ENCODE measurements around the gene PRKAR1B.
"Not testable (repeated sequence)": the region's sequence is repeated elsewhere in the genome, so short reads cannot be mapped to it uniquely, and the experiment has no call there.

Gene PRKAR1B

GRCh38 chr7:670501-671390 is 56.3 kb downstream of the PRKAR1B start:
- no peak for FAIRE-seq
- DNase-seq (ENCODE audit: low spot score), result no peak

DNA sequence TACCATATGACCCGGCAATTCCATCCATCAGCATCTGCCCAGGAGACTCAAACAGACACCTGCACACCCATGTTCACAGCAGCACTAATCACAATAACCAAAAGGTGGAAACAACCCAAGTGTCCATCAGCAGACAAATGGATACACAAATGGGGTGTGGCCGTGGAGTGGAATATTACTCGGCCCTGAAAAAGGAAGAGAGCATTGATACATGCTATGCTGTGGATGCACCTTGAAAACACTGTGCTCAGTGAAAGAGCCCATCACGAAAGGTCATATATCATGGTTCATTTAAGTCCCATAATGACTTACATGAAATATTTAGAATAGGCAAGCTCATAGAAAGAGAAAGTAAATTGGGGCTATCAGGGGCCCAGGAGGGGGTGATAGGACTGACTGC is 58.1 kb downstream of the PRKAR1B start:
- DNase-seq (ENCODE audit: low spot score) (no peak), FAIRE-seq (no peak)

DNA sequence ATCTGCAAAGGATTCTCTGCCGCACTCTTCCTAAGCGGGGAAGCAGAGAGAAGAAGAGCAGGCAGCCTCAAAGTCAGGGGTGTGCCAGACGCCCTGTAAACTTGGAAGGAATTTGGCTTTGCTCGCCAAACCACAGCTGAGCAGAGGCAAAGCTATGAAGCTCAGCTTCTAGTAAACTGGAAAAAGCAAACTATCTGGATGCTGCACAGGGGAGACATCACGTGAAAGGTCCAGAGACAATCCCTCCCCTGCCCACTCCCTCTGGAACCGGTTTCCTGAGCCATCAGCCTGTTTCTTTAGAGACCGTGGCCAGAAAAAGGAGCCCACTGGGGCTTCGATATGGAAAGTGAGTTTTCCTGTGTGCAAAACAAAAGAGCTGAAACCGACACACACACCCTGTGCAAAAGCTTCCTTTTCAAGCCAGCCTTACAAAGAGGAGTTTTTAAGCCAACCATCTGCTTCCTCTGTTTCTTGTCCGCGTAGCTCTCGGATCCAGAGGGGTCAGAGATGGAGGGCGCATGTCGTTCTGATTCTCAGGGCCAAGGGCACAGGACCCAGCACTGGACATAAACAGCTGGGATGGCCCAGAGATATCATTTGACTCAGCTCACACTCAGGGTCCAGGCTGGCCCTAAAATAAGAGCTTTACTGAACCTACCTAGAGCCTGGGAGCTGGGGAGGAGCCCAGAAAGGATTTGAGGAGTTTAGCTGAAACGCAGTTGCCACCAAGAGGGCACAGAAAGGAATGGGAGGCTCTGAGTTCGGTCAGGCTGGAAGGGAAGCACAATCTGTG is 58.7 kb downstream of the PRKAR1B start:
- FAIRE-seq (no peak), DNase-seq (ENCODE audit: low spot score) (no peak)

- no peak for DNase-seq (ENCODE audit: low spot score)
- FAIRE-seq, result no peak
These were observed 60.4 kb downstream of the PRKAR1B start for GRCh38 chr7:666454-667292.

DNA sequence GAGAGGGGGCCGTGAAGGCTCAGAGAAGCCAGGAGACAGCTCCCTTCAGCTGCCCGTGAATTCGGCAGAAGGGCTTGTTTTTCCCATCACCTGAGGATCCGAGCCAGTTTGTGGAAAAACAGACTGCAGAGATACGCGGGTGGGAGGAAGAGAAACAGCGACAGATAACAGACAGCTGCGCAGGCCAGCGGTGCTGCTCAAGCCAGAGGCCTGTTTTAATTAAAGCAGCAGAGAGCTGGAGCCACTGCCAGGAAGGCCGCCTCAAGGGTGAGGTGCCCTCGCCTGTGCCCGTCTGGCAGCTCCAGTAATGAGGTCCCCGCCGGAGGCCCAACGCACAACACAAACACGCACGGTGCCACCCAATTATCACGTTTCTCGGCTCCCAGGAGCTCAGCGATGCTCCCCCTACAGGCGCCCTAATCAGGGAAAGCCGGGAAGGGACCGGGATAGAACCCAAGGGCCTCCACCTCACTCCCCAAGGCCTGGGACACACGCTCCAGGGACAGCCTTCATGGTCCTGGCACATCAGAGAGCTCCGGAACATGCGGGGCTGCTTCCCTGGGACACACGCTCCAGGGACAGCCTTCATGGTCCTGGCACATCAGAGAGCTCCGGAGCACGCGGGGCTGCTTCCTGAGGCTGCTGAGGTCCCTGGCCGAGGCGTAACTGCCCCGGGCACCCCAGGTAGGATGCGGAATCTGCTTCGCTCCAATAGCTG is 61.2 kb downstream of the PRKAR1B start:
- FAIRE-seq (no peak), DNase-seq (ENCODE audit: low spot score) (no peak)

DNA sequence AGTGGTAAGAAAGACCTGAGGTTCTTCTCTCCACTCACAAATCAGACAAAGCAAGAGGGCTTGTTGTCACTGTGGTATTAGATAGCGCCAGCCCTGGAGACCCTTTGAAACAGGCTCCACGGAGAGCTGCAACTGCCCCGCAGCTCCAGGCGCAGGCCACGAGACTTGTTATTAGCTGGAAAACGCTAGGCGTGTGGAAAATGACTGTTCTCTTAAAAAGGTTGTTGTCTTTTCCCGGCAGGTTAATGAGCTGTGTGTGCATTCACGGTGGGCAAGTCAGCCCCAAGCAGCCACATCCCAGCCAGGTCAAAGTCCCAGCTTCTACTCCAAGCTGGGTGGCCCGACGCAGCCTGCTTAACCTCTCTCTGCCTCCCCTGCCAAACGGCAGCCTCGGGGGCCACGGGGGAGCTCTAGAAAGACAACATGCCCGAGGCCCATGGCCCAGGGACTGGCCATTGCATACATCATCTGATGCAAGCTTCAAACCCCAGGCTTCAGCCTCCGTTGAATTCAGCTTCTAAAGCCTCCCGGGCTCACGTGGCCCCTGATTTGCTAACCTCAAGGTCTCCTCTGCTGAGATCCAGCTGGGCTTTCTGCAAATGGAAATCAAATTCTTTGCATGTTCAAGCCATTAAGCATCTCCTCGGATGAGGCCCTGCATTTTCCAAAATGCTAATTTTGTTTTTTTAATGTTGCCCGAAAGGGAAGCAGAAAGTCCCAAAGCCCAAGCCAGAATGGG is 61.9 kb downstream of the PRKAR1B start:
- no peak for DNase-seq (ENCODE audit: low spot score)
- FAIRE-seq, result no peak

DNA sequence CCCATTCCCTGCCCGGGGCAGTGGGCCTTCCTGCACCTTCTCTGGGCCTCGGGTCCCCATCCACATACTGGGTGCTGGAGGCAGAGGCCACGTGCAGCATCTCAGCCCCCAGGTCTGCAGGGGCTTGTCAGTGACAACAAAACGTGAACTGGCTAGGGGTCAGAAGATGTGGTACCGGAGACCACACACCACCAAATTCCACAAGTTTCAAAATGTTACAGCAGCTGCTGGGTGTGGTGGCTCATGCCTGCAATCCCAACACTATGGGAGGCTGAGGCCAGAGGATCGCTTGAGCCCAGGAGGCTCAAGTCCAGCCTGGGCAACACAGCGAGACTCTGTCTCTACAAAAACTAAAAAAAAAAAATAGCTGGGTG is 62.7 kb downstream of the PRKAR1B start:
- no peak for FAIRE-seq
- DNase-seq (ENCODE audit: low spot score), result no peak

- FAIRE-seq (no peak), DNase-seq (ENCODE audit: low spot score) (no peak)
These were observed 64.5 kb downstream of the PRKAR1B start for GRCh38 chr7:662576-662975.

- DNase-seq (ENCODE audit: low spot score) (no peak), FAIRE-seq (no peak)
These were observed 67.1 kb downstream of the PRKAR1B start for GRCh38 chr7:659996-660395.

GRCh38 chr7:659306-659847 is 67.7 kb downstream of the PRKAR1B start:
- DNase-seq (ENCODE audit: low spot score), result no peak
- no peak for FAIRE-seq

DNA sequence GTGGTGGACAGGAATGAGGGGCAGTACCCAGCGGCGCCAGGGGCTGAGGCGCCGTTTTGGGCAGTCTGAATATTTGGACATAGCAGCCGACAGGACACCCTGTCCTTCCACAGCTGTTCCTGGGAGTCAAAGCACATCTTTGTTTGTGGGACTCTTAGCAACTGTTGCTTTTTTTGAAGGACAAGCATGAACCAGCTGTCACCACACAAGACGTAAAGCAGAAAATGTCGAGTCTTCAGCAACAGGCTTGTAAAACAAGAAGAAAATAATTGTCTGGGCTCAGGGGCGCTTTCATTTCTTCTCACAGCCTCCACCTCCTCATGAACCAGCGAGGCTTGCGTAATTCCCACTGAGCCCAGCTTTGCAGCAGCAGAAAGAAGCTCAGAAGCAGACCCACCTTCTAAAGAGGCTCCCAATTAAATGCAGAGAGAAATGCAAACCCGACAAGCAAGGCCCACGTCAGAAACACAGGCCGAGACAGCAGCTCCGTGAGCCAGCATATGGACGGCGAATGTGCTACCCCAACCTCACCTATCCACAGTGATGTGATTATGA is 69.4 kb downstream of the PRKAR1B start:
- FAIRE-seq (no peak), DNase-seq (ENCODE audit: low spot score) (no peak)

DNA sequence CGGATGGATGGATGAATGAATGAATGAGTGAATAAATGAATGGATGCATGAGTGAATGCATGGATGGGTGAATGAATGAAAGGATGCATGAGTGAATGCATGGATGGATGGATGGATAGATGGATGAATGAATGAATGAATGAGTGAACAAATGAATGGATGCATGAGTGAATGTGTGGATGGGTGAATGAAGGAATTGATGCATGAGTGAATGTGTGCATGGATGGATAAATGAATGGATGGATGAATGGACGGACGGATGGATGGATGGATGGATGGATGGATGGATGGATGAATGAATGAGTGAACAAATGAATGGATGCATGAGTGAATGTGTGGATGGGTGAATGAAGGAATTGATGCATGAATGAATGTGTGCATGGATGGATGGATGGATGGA is 70.1 kb downstream of the PRKAR1B start:
- DNase-seq (ENCODE audit: low spot score); FAIRE-seq: not testable (repeated sequence)

- FAIRE-seq (no peak), DNase-seq (ENCODE audit: low spot score) (no peak)
These were observed 71.3 kb downstream of the PRKAR1B start for GRCh38 chr7:655758-656157.

DNA sequence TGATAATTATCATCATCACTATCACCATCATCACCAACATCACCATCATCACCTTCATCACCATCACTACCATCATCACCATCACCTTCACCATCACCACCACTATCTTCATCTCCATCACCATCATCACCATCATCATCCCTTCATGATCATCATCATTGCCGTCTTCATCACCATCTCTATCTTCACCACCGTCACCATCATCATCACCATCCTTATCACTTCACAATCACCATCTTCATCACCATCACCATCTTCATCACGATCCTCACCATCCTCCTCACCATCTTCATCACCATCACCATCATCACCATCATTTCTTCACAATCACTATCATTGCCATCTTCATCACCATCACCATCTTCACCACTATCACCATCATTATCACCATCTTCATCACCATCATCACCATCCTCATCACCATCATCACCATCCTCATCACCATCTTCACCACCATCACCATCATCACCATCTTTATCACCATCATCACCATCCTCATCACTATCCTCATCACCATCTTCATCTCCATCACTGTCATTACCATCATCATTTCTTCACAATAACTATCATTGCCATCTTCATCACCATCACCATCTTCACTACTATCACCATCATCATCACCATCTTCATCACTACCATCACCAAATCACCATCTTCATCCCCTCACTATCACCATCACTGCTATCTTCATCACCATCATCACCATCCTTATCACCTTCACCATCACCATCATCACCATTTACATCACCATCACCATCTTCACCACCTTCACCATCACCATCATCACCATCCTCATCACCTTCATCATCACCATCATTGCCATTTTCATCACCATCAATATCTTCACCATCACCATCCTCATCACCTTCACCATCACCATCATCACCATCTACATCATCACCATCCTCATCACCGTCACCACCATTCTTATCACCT is 73.0 kb downstream of the PRKAR1B start:
- no peak for DNase-seq (ENCODE audit: low spot score)
- no peak for FAIRE-seq

DNA sequence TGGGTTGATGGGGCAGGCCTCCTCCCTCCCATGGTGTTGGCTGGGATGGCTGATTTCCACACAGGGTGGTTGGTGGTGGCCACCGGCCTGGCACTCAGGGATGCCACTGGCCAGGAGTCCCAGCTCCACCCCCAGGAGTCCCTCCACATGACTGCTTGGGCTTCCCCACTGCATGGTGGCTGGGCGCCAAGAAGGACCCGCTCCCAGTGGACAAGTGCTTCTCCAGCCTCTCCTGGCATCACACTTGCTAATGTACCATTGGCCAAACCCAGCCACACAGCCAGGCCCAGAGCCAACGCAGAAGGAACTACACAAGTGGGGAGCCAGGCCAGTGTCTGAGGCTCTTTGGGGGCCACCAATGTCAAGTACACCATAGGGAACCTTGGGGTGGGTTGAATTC is 74.2 kb downstream of the PRKAR1B start:
- no peak for FAIRE-seq
- DNase-seq (ENCODE audit: low spot score), result no peak

DNA sequence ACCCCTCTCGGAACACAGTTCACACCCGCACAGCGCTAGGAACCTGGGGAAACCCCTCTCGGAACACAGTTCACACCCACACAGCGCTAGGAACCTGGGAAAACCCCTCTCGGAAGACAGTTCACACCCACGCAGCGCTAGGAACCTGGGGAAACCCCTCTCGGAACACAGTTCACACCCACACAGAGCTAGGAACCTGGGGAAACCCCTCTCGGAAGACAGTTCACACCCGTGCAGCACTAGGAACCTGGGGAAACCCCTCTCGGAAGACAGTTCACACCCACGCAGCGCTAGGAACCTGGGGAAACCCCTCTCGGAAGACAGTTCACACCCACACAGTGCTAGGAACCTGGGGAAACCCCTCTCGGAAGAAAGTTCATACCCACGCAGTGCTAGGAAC is 74.9 kb downstream of the PRKAR1B start:
- FAIRE-seq; DNase-seq (ENCODE audit: low spot score): not testable (repeated sequence)

DNA sequence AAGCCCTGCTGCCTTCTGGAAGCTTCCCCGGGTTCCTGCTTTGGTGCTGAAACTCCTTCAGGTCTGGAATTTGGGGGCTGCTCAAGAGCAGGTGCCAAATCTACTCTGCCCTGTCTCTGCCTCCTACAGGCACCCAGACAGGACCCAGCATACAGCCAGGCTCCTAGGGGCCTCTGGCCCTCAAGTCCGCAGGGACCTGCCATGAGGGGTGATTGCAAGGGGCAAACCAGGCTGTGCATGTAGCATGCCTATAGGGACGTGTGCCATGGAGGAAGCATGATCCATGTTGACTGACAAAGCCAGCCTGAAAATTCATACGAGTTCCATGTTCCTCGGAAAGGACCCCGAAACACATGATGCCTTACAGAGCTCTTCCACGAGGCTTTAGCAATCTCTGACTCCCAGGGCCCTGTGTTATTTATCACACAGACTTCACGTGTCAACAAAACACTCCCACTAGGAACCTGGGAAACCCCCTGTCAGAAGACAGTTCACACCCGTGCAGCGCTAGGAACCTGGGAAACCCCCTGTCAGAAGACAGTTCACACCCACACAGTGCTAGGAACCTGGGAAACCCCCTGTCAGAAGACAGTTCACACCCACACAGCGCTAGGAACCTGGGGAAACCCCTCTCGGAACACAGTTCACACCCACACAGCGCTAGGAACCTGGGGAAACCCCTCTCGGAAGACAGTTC is 75.9 kb downstream of the PRKAR1B start:
- FAIRE-seq, result no peak
- DNase-seq (ENCODE audit: low spot score), result no peak

Measured in RCC 7860 (cell line).